ENCODE results near the gene EPG5.
"Not testable (repeated sequence)": the region's sequence is repeated elsewhere in the genome, so short reads cannot be mapped to it uniquely, and the experiment has no call there.

Gene EPG5

GRCh38 chr18:45838302-45839070, 128.6 kb downstream of the EPG5 start:
- DNase-seq (ENCODE audit: low read depth in 2 of 2) = no peak

- DNase-seq (ENCODE audit: low read depth in 2 of 2) = no peak
Measured at GRCh38 chr18:45837283-45838070, 129.7 kb downstream of the EPG5 start.

- no peak for DNase-seq (ENCODE audit: low read depth in 2 of 2)
Measured at GRCh38 chr18:45836242-45837205, 130.6 kb downstream of the EPG5 start.

- no peak for DNase-seq (ENCODE audit: low read depth in 2 of 2)
Measured at GRCh38 chr18:45835057-45835636, 132.0 kb downstream of the EPG5 start.

GRCh38 chr18:45834306-45834705, 132.8 kb downstream of the EPG5 start:
- DNase-seq (ENCODE audit: low read depth in 2 of 2) = no peak

GRCh38 chr18:45833846-45834245, 133.3 kb downstream of the EPG5 start:
- DNase-seq (ENCODE audit: low read depth in 2 of 2) = no peak

- DNase-seq (ENCODE audit: low read depth in 2 of 2) = no peak
Measured at GRCh38 chr18:45830917-45831316, 136.2 kb downstream of the EPG5 start.

GRCh38 chr18:45829855-45830254, 137.3 kb downstream of the EPG5 start:
- DNase-seq (ENCODE audit: low read depth in 2 of 2) = no peak

- DNase-seq (ENCODE audit: low read depth in 2 of 2) = no peak
Measured at GRCh38 chr18:45828917-45829811, 138.0 kb downstream of the EPG5 start.

GRCh38 chr18:45826716-45827115, 140.4 kb downstream of the EPG5 start:
- not testable (repeated sequence) for DNase-seq (ENCODE audit: low read depth in 2 of 2)

GRCh38 chr18:45826084-45826483, 141.0 kb downstream of the EPG5 start:
- DNase-seq (ENCODE audit: low read depth in 2 of 2) = no peak

GRCh38 chr18:45825258-45826044, 141.7 kb downstream of the EPG5 start, which contains the start of gene SIGLEC15:
SIGLEC15 (plus strand) TSS chr18:45825675; CDS start chr18:45825729, 54 bp downstream.
- DNase-seq (ENCODE audit: low read depth in 2 of 2) = no peak

GRCh38 chr18:45821711-45822110, 145.4 kb downstream of the EPG5 start:
- no peak for DNase-seq (ENCODE audit: low read depth in 2 of 2)

- DNase-seq (ENCODE audit: low read depth in 2 of 2) = no peak
Measured at GRCh38 chr18:45821026-45821425, 146.1 kb downstream of the EPG5 start.

GRCh38 chr18:45820106-45820745, 146.9 kb downstream of the EPG5 start:
- no peak for DNase-seq (ENCODE audit: low read depth in 2 of 2)

- DNase-seq (ENCODE audit: low read depth in 2 of 2) = not testable (repeated sequence)
Measured at GRCh38 chr18:45818765-45819164, 148.4 kb downstream of the EPG5 start.

- no peak for DNase-seq (ENCODE audit: low read depth in 2 of 2)
Measured at GRCh38 chr18:45817543-45817942, 149.6 kb downstream of the EPG5 start.

GRCh38 chr18:45814733-45815132, 152.4 kb downstream of the EPG5 start:
- DNase-seq (ENCODE audit: low read depth in 2 of 2) = not testable (repeated sequence)

- not testable (repeated sequence) for DNase-seq (ENCODE audit: low read depth in 2 of 2)
Measured at GRCh38 chr18:45807144-45807543, 160.0 kb downstream of the EPG5 start.

Data from stimulated activated CD8-positive, alpha-beta memory T cell treated with anti-CD3 and anti-CD28 coated beads, Interleukin-7, amount 100 ng/mL, for 4 hours (primary cell).